Measurements from ENCODE around the gene SYNJ1. TPM values are rescaled to one million over a fixed set of nuclear protein-coding genes. Genes with fewer than 3 reads are reported as not detected.
"Not testable (repeated sequence)": the region's sequence is repeated elsewhere in the genome, so short reads cannot be mapped to it uniquely, and the experiment has no call there.

SYNJ1 gene
- total RNA-seq, 1 donor from 2014 or later = 12.9 TPM

- H3K36me3 ChIP-seq (ENCODE audit: insufficient read depth, low read length) = peaks cover 11% of the 10 kb centered on the region
- H3K27ac Mint-ChIP-seq (ENCODE audit: unreplicated experiment); H3K9ac ChIP-seq (ENCODE audit: low read length); H3K79me2 ChIP-seq (ENCODE audit: insufficient read depth, low read length); H3K9me3 ChIP-seq (ENCODE audit: insufficient read depth, low read depth, low read length); H3K4me2 ChIP-seq (ENCODE audit: low read length); DNase-seq (ENCODE audit: low read depth); H3K4me1 ChIP-seq (ENCODE audit: insufficient read depth, low read length); H4K20me1 ChIP-seq (ENCODE audit: insufficient read depth, low read length); H3K4me3 ChIP-seq (ENCODE audit: insufficient read depth, low read depth, low read length); H3K4me1 Mint-ChIP-seq (ENCODE audit: low read depth, unreplicated experiment); H3K27ac ChIP-seq (ENCODE audit: low read depth, low read length); H3K27me3 ChIP-seq (ENCODE audit: insufficient read depth, low read length); H2AFZ ChIP-seq (ENCODE audit: low read depth, low read length); H3K4me3 Mint-ChIP-seq (ENCODE audit: unreplicated experiment); H3K27me3 Mint-ChIP-seq (ENCODE audit: low read depth, unreplicated experiment); FAIRE-seq: not testable (repeated sequence)
- Mint-ChIP-seq H3K36me3 (ENCODE audit: low read depth, unreplicated experiment) (peaks cover 53% of the 10 kb centered on the region), H3K9me3 (ENCODE audit: unreplicated experiment) (peaks cover 18% of the 10 kb centered on the region)
Measured at GRCh38 chr21:32661981-32662380, 65.8 kb downstream of the SYNJ1 start.

- not testable (repeated sequence) for H3K4me1 Mint-ChIP-seq (ENCODE audit: low read depth, unreplicated experiment); H2AFZ ChIP-seq (ENCODE audit: low read depth, low read length); H4K20me1 ChIP-seq (ENCODE audit: insufficient read depth, low read length); H3K79me2 ChIP-seq (ENCODE audit: insufficient read depth, low read length); H3K4me1 ChIP-seq (ENCODE audit: insufficient read depth, low read length); H3K27me3 Mint-ChIP-seq (ENCODE audit: low read depth, unreplicated experiment); H3K9ac ChIP-seq (ENCODE audit: low read length); H3K9me3 ChIP-seq (ENCODE audit: insufficient read depth, low read depth, low read length); H3K27ac ChIP-seq (ENCODE audit: low read depth, low read length); H3K4me3 Mint-ChIP-seq (ENCODE audit: unreplicated experiment); H3K4me3 ChIP-seq (ENCODE audit: insufficient read depth, low read depth, low read length); DNase-seq (ENCODE audit: low read depth); H3K27ac Mint-ChIP-seq (ENCODE audit: unreplicated experiment); H3K4me2 ChIP-seq (ENCODE audit: low read length); FAIRE-seq; H3K27me3 ChIP-seq (ENCODE audit: insufficient read depth, low read length)
- peaks cover 11% of the 10 kb centered on the region for H3K36me3 ChIP-seq (ENCODE audit: insufficient read depth, low read length)
- H3K9me3 Mint-ChIP-seq (ENCODE audit: unreplicated experiment) = peaks cover 18% of the 10 kb centered on the region
- H3K36me3 Mint-ChIP-seq (ENCODE audit: low read depth, unreplicated experiment) = peaks cover 52% of the 10 kb centered on the region
Measured at GRCh38 chr21:32661026-32661782, 66.6 kb downstream of the SYNJ1 start.

- no peak for DNase-seq (ENCODE audit: low read depth)
Measured at GRCh38 chr21:32658524-32658923, 69.3 kb downstream of the SYNJ1 start.

More at GRCh38 chr21:32658524-32658923, 69.3 kb downstream of the SYNJ1 start:
- Histone ChIP-seq H4K20me1 (ENCODE audit: insufficient read depth, low read length) (no peaks in the 10 kb centered on the region), H3K27me3 (ENCODE audit: insufficient read depth, low read length) (no peaks in the 10 kb centered on the region), H3K4me1 (ENCODE audit: insufficient read depth, low read length) (no peaks in the 10 kb centered on the region), H3K4me2 (ENCODE audit: low read length) (no peak overlapping the region), H3K9ac (ENCODE audit: low read length) (no peak overlapping the region), H3K36me3 (ENCODE audit: insufficient read depth, low read length) (no peaks in the 10 kb centered on the region), H3K9me3 (ENCODE audit: insufficient read depth, low read depth, low read length) (no peaks in the 10 kb centered on the region), H3K79me2 (ENCODE audit: insufficient read depth, low read length) (no peaks in the 10 kb centered on the region), H3K27ac (ENCODE audit: low read depth, low read length) (no peak overlapping the region), H3K4me3 (ENCODE audit: insufficient read depth, low read depth, low read length) (no peak overlapping the region), H2AFZ (ENCODE audit: low read depth, low read length) (no peak overlapping the region)
- FAIRE-seq = no peak
- H3K4me1 Mint-ChIP-seq (ENCODE audit: low read depth, unreplicated experiment) = no peaks in the 10 kb centered on the region
- peaks cover 29% of the 10 kb centered on the region for H3K36me3 Mint-ChIP-seq (ENCODE audit: low read depth, unreplicated experiment)
- TF ChIP-seq EZH2 (IDR thresholded peaks at IDR 0.05; ENCODE audit: insufficient read depth, low read length) (no peak), CTCF (IDR thresholded peaks at IDR 0.05; ENCODE audit: insufficient read depth, low read depth, low read length) (no peak)
- H3K4me3 Mint-ChIP-seq (ENCODE audit: unreplicated experiment) = no peak overlapping the region
- no peak overlapping the region for H3K27ac Mint-ChIP-seq (ENCODE audit: unreplicated experiment)
- H3K9me3 Mint-ChIP-seq (ENCODE audit: unreplicated experiment) = peaks cover 4% of the 10 kb centered on the region
- H3K27me3 Mint-ChIP-seq (ENCODE audit: low read depth, unreplicated experiment) = no peaks in the 10 kb centered on the region

Data from astrocyte (in vitro differentiated cells and primary cell).